Measurements from ENCODE around the gene SIGLEC9.

Gene SIGLEC9

DNA sequence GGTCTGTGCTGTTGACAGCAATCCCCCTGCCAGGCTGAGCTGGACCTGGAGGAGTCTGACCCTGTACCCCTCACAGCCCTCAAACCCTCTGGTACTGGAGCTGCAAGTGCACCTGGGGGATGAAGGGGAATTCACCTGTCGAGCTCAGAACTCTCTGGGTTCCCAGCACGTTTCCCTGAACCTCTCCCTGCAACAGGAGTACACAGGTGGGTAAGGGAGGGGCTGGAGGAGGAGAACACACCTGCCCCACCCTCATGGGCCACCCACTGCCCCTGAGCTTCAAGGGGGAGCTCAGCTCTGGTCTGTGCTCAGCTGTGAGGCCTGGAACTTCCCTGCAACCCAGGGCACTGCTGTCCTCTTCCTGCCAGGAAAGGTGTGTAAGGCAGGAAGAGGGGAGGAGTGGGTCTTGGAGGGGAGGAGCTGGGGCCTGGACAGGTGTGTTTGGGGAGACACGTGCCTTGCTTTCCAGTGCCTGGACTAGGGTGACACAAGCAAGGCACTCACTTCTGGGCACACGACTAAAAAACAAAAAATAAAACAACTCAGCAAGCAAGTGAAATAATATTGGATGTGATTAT is 21.3 kb downstream of the SIGLEC9 start:
- in situ Hi-C loops (cut with HindIII; ENCODE audit: low sequenced_read_pairs) = no loop called here
- no peak for TF ChIP-seq CTCF (IDR thresholded peaks at IDR 0.05; ENCODE audit: low read depth, low read length, missing control alignments)
- DNase-seq (ENCODE audit: low read depth) = no peak
- no peak overlapping the region for H3K4me3 ChIP-seq (ENCODE audit: low read depth, low read length)

GRCh38 chr19:51146751-51147150 is 22.0 kb downstream of the SIGLEC9 start:
- in situ Hi-C loops (cut with HindIII; ENCODE audit: low sequenced_read_pairs) = no loop called here
- TF ChIP-seq CTCF (IDR thresholded peaks at IDR 0.05; ENCODE audit: low read depth, low read length, missing control alignments) = no peak
- H3K4me3 ChIP-seq (ENCODE audit: low read depth, low read length) = no peak overlapping the region
- no peak for DNase-seq (ENCODE audit: low read depth)

- no peak for TF ChIP-seq CTCF (IDR thresholded peaks at IDR 0.05; ENCODE audit: low read depth, low read length, missing control alignments)
- in situ Hi-C loops (cut with HindIII; ENCODE audit: low sequenced_read_pairs) = no loop called here
- no peak for DNase-seq (ENCODE audit: low read depth)
- H3K4me3 ChIP-seq (ENCODE audit: low read depth, low read length) = no peak overlapping the region
Observed at GRCh38 chr19:51147663-51148062, 23.0 kb downstream of the SIGLEC9 start.

DNA sequence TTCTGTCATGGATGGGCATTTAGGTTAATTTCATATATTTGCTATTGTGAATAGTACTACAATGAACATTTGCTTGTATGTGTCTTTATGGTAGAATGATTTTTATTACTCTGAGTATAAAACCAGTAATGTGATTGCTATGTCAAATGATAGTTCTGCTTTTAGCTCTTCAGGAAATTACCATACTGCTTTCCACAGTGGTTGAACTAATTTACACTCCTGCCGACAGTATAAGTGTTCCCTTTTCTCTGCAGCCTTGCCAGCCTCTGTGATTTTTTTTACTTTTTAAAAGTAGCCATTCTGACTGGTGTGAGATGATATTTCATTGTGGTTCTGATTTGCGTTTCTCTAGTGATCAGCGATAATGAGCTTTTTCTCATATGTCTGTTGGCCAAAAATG is 23.9 kb downstream of the SIGLEC9 start:
- H3K4me3 ChIP-seq (ENCODE audit: low read depth, low read length) = no peak overlapping the region
- DNase-seq (ENCODE audit: low read depth) = no peak
- TF ChIP-seq CTCF (IDR thresholded peaks at IDR 0.05; ENCODE audit: low read depth, low read length, missing control alignments) = no peak
- in situ Hi-C loops (cut with HindIII; ENCODE audit: low sequenced_read_pairs) = no loop called here

DNA sequence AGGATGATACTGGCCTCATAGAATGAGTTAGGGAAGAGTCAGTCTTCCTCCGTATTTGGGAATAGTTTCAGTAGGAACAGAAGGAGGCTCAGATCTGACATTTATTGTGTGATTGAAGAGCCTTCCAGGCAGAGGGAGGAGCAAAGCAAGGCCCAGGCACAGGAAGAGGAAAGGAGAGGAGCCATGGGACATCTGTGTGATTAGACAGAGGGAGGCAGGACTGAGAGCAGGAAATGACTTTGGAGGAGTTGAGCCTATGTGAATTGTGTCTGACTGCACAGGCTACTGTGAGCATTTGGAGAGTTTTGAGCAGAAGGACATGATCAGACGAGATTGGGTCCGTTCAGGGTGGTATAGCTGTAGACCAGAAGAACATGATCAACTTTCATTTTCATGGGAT is 25.9 kb downstream of the SIGLEC9 start:
- no peak overlapping the region for H3K4me3 ChIP-seq (ENCODE audit: low read depth, low read length)
- no peak for DNase-seq (ENCODE audit: low read depth)
- TF ChIP-seq CTCF (IDR thresholded peaks at IDR 0.05; ENCODE audit: low read depth, low read length, missing control alignments) = no peak
- in situ Hi-C loops (cut with HindIII; ENCODE audit: low sequenced_read_pairs) = no loop called here

DNA sequence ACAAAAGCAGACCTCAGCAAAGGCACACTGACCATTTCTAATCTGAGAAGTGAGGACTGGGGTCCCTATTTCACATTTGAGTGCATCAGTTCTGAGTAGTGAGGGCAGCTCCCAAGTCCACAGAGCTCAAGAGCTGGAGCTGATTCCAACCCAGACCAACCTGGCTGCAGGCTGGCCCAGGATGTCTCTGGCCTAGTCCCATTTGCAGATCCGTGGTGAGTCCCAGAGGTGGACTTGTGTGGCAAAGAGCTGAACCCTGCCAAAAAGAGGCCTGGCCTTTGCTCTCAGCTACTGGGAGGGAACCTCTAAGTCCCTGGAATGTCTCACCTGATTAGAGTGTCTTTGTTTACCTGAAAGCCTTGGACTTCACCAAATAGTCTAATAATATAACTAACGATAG is 32.0 kb downstream of the SIGLEC9 start:
- no peak for TF ChIP-seq CTCF (IDR thresholded peaks at IDR 0.05; ENCODE audit: low read depth, low read length, missing control alignments)
- in situ Hi-C loops (cut with HindIII; ENCODE audit: low sequenced_read_pairs) = no loop called here
- no peak for DNase-seq (ENCODE audit: low read depth)
- H3K4me3 ChIP-seq (ENCODE audit: low read depth, low read length) = no peak overlapping the region

GRCh38 chr19:51157265-51157664 is 32.6 kb downstream of the SIGLEC9 start:
- H3K4me3 ChIP-seq (ENCODE audit: low read depth, low read length) = no peak overlapping the region
- in situ Hi-C loops (cut with HindIII; ENCODE audit: low sequenced_read_pairs) = no loop called here
- TF ChIP-seq CTCF (IDR thresholded peaks at IDR 0.05; ENCODE audit: low read depth, low read length, missing control alignments) = no peak
- DNase-seq (ENCODE audit: low read depth) = no peak

Data from astrocyte of the cerebellum (primary cell).